ENCODE measurements around the gene RBMY1E.
"Not testable (repeated sequence)": the region's sequence is repeated elsewhere in the genome, so short reads cannot be mapped to it uniquely, and the experiment has no call there.

Gene RBMY1E

DNA sequence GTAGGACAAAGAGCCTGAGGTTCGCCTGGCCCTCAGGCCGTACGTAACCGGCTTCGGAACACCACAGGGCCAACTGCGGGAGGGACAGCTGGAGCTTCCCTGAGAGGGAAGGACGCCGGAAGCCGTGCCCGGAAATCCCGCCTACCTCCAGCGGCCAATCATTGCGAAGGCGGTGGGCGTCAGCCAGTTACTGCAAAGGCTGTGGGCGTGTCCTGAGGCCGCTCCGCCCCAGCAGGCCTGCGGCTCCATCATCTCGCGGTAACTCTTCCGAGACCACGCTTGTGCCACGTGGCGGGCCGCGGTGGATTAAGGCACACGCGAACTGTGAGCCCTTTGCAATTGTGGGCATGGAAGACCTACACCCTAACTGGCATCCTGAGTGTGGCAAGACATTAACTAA, at the start of gene RBMY1E:
Gene RBMY1E, minus strand, starts transcription at position 101 of the 400 bp plus-strand sequence. CDS start 1,978 bp downstream, outside the sequence.
- DNase-seq (ENCODE audit: low read depth, low spot score); CTCF ChIA-PET; H3K4me3 ChIP-seq (ENCODE audit: low read depth, low read length); POLR2A ChIA-PET: not testable (repeated sequence)

DNA sequence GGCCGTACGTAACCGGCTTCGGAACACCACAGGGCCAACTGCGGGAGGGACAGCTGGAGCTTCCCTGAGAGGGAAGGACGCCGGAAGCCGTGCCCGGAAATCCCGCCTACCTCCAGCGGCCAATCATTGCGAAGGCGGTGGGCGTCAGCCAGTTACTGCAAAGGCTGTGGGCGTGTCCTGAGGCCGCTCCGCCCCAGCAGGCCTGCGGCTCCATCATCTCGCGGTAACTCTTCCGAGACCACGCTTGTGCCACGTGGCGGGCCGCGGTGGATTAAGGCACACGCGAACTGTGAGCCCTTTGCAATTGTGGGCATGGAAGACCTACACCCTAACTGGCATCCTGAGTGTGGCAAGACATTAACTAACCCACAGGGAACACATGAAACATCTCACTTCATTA, 23.4 kb downstream of the RBMY1E start, which contains the start of gene RBMY1D:
Gene RBMY1D, minus strand, starts transcription at position 101 of the 400 bp plus-strand sequence. CDS start 2,013 bp downstream, outside the sequence.
- POLR2A ChIA-PET: not testable (repeated sequence)

DNA sequence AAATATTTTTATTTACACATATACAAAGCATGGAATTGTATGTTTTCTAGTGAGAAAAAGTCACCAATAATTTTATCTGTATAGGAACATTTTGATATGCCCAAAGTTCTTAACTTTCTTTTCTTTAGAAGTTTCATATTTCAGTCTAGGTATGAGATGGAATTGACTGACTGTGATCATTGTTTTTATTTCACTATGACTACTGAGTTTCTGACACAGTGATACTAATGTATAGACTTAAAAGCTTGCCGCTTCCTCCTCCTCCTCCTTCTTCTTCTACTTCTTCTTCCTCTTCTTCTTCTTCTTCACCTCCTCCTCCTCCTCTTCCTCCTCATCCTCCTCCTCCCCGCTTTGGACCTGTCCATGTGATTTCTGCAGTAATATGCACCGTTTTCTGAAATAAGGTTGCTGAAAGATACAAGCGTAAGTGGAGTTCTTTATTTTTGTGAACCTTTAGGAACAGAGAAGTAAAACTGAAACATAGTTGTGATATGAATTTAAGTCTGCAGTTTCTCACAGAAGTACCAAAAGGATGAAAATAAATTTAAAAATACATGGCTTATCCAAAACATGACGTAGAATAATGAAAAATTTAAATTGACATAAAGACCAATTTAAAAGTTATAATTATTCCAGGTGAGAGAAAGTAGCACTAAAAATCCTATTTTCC, 48.3 kb downstream of the RBMY1E start:
- H3K4me3 ChIP-seq (ENCODE audit: low read depth, low read length); CTCF ChIA-PET; POLR2A ChIA-PET; DNase-seq (ENCODE audit: low read depth, low spot score): not testable (repeated sequence)

More for the DNA sequence above, 23.4 kb downstream of the RBMY1E start, which contains the start of gene RBMY1D:
- H3K4me3 ChIP-seq (ENCODE audit: low read depth, low read length); CTCF ChIA-PET; DNase-seq (ENCODE audit: low read depth, low spot score): not testable (repeated sequence)
